D721Med (cell line): ENCODE measurements around the gene ZBTB17.

Experiments
- DNase-seq: peaks from one replicate; pipeline ENCODE4 v3.0.0; 2011; ENCODE audit warnings: low spot score; ENCODE audit not compliant: insufficient read length
- FAIRE-seq: peaks from 2 replicates; lab custom pipeline; 2011; peaks lifted over from hg19 to GRCh38; lab: Jason Lieb, UNC
- CTCF ChIP-seq: IDR thresholded peaks from 2 replicates; pipeline ENCODE4 v1.5.1; 2012; ENCODE audit warnings: mild to moderate bottlenecking, control low read depth; ENCODE audit not compliant: insufficient read depth; ENCODE audit errors: missing control alignments

Gene ZBTB17

GRCh38 chr1:15969321-15969880, 6.5 kb downstream of the ZBTB17 start:
- DNase-seq (no peak), FAIRE-seq (no peak)
- no peak for TF ChIP-seq CTCF

- no peak for TF ChIP-seq CTCF
- FAIRE-seq = no peak
- no peak for DNase-seq
Observed at GRCh38 chr1:15968172-15968571, 7.7 kb downstream of the ZBTB17 start.

DNA sequence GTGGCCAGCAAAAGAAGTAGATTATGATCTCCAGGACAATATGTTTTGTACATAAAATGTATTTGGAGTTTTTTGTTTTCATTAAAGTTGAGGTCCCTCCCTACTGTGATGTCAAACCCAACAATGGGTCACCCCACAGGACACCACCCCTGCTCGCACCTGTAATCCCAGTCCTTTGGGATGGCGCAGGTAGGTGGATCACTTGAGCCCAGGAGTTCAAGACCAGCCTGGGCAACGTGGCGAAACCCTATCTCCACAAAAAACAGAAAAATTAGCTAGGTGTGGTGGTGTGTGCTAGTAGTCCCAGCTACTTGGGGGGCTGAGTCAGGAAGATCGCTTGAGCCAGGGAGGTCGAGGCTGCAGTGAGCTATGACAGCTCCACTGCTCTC, 9.0 kb downstream of the ZBTB17 start:
- no peak for FAIRE-seq
- no peak for DNase-seq

DNA sequence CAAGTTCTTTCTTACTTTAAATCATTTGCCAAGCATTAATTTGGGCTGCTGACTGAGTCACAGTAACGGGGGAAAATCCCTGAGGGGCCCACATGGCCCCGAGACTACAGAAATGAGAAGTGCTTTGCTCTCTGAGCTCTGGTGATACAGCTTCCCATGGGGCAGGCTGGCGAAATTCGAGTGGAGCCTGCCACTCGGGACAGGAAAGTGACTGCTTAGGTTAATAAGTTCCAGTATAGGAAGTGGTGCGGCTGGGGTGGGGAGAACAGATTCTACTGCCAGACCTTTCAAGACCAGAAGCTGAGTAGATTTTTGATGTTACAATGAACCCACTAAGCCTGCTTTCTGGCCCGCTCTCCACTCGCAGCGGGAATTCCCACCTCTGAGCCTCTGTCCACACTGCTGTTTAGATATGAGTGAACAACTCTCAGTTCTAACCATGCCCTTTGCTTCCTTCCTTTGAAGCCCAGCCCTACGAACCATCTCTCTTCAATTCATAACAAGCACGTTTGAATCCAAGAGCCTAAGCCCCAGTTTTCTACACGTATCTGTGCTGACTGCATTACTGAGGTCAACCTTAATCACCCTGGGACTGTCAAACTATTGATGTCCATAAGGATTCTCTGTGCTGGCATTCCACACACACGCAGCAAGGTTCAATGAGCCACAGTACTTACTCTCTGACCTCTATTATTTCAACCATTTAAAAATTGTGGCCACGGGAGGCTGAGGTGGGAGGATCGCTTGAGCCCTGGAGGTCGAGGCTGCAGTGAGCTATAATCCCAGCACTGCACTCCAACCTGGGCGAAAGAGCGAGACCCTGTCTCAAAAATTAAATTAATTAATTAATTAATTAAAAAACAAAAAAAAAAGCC, 9.6 kb downstream of the ZBTB17 start:
- DNase-seq (no peak), FAIRE-seq (no peak)

More for the DNA sequence above, 9.0 kb downstream of the ZBTB17 start:
- no peak for TF ChIP-seq CTCF

GRCh38 chr1:15965228-15965767, 10.6 kb downstream of the ZBTB17 start:
- DNase-seq = no peak
- no peak for TF ChIP-seq CTCF
- no peak for FAIRE-seq

More for the DNA sequence above, 9.6 kb downstream of the ZBTB17 start:
- TF ChIP-seq CTCF = no peak

- no peak for FAIRE-seq
- no peak for TF ChIP-seq CTCF
Observed at GRCh38 chr1:15963968-15964648, 11.8 kb downstream of the ZBTB17 start.

More at GRCh38 chr1:15963968-15964648, 11.8 kb downstream of the ZBTB17 start:
- DNase-seq = no peak
